Mammary epithelial cell (primary cell): ENCODE results near the gene DOCK6.

Source experiments
- CTCF ChIP-seq, 2 donors: IDR thresholded peaks in 1 of 2; conservative IDR thresholded peaks in 1 of 2; 2 replicates each; pipeline ENCODE4 v1.5.1; 2011 to 2012; ENCODE audit warnings: inconsistent platforms in 2 of 2, low read length in 2 of 2, mild to moderate bottlenecking in 2 of 2, control low read depth in 1 of 2, low read depth in 1 of 2; ENCODE audit not compliant: insufficient read depth in 1 of 2; ENCODE audit errors: extremely low read depth in 1 of 2
- EZH2 ChIP-seq: IDR thresholded peaks from 2 replicates; pipeline ENCODE4 v1.6.1; 2012; ENCODE audit warnings: low read length, inconsistent platforms, borderline replicate concordance

GRCh38 chr19:11223200-11223599 is 39.1 kb downstream of the DOCK6 start:
- TF ChIP-seq CTCF (conservative IDR thresholded peaks at IDR 0.05 in 1 of 2, IDR thresholded peaks at IDR 0.05 in 1 of 2; ENCODE audit: extremely low read depth in 1 of 2, insufficient read depth in 1 of 2, low read depth in 1 of 2, low read length in 2 of 2) (no peak), EZH2 (no peak)
